ENCODE results near the gene CARD18.

Gene CARD18

GRCh38 chr11:105109321-105109720 is 30.2 kb downstream of the CARD18 start:
- no peaks in the 10 kb centered on the region for H3K4me1 ChIP-seq (ENCODE audit: control insufficient read depth, insufficient read depth, low read length)
- ChIA-PET POLR2A (no interaction called here), CTCF (interaction anchor here (0.6 kb wide), 1 partner anchor 1231 kb away, joined by 3 read pairs; no protein-coding TSS in a partner anchor)
- no peaks in the 10 kb centered on the region for H3K9me3 ChIP-seq (ENCODE audit: control insufficient read depth, insufficient read depth, low read depth, low read length)
- no peak for TF ChIP-seq ZNF184 (tag by site-specific recombination; IDR thresholded peaks at IDR 0.05)
- TF ChIP-seq ZNF747 (tag by site-specific recombination; IDR thresholded peaks at IDR 0.05): no peak
- TF ChIP-seq YY2 (tag by site-specific recombination; IDR thresholded peaks at IDR 0.05): no peak
- TF ChIP-seq AEBP2 (tag by site-specific recombination; IDR thresholded peaks at IDR 0.05; ENCODE audit: borderline replicate concordance): no peak
- TF ChIP-seq ZNF645 (tag by site-specific recombination; IDR thresholded peaks at IDR 0.05): no peak
- no peak overlapping the region for H3K4me3 ChIP-seq (ENCODE audit: low read depth, low read length)
- no peaks in the 10 kb centered on the region for H3K36me3 ChIP-seq (ENCODE audit: control insufficient read depth in 2 of 2, insufficient read depth in 1 of 2, low read length in 2 of 2)
- H3K27ac ChIP-seq (ENCODE audit: extremely low read depth, low read depth, low read length): no peak overlapping the region

- TF ChIP-seq ZNF561 (tag by site-specific recombination; IDR thresholded peaks at IDR 0.05; ENCODE audit: borderline replicate concordance): no peak
- TF ChIP-seq ZNF549 (tag by site-specific recombination; IDR thresholded peaks at IDR 0.05): no peak
- no peak for TF ChIP-seq ZNF239 (tag by site-specific recombination; IDR thresholded peaks at IDR 0.05)
- TF ChIP-seq ZBTB21 (tag by site-specific recombination; IDR thresholded peaks at IDR 0.05): no peak
- no peak for TF ChIP-seq KLF10 (tag by site-specific recombination; IDR thresholded peaks at IDR 0.05)
- no peak for TF ChIP-seq TRIM28 (IDR thresholded peaks at IDR 0.05; ENCODE audit: borderline replicate concordance, low read length)
- TF ChIP-seq ZNF211 (tag by site-specific recombination; IDR thresholded peaks at IDR 0.05; ENCODE audit: low read depth): no peak
- TF ChIP-seq ZNF654 (tag by site-specific recombination; IDR thresholded peaks at IDR 0.05; ENCODE audit: low read depth): no peak
- TF ChIP-seq ZFP69B (tag by site-specific recombination; IDR thresholded peaks at IDR 0.05): no peak
- TF ChIP-seq ZNF639 (tag by site-specific recombination; IDR thresholded peaks at IDR 0.05): no peak
- TF ChIP-seq ZNF280C (tag by site-specific recombination; IDR thresholded peaks at IDR 0.05): no peak
- TF ChIP-seq ZNF658 (tag by site-specific recombination; IDR thresholded peaks at IDR 0.05): no peak
- no peak for TF ChIP-seq ZNF174 (tag by site-specific recombination; IDR thresholded peaks at IDR 0.05)
- no peak for TF ChIP-seq ZFP3 (tag by site-specific recombination; IDR thresholded peaks at IDR 0.05; ENCODE audit: low read depth)
- no peak for TF ChIP-seq ZSCAN4 (tag by site-specific recombination; IDR thresholded peaks at IDR 0.05)
- TF ChIP-seq ZNF449 (tag by site-specific recombination; IDR thresholded peaks at IDR 0.05): no peak
- TF ChIP-seq ZNF121 (tag by site-specific recombination; IDR thresholded peaks at IDR 0.05): no peak
- no peak for TF ChIP-seq ZFHX2 (tag by site-specific recombination; conservative IDR thresholded peaks at IDR 0.05)
- TF ChIP-seq ZNF626 (tag by site-specific recombination; IDR thresholded peaks at IDR 0.05): no peak
- TF ChIP-seq ZNF610 (tag by site-specific recombination; IDR thresholded peaks at IDR 0.05; ENCODE audit: borderline replicate concordance): no peak
Measured at GRCh38 chr11:105108247-105108646, 31.3 kb downstream of the CARD18 start.

More at GRCh38 chr11:105108247-105108646, 31.3 kb downstream of the CARD18 start:
- H3K9me3 ChIP-seq (ENCODE audit: control insufficient read depth, insufficient read depth, low read depth, low read length): no peaks in the 10 kb centered on the region
- CTCF ChIA-PET: no interaction called here
- H3K27ac ChIP-seq (ENCODE audit: extremely low read depth, low read depth, low read length): no peak overlapping the region
- H3K36me3 ChIP-seq (ENCODE audit: control insufficient read depth in 2 of 2, insufficient read depth in 1 of 2, low read length in 2 of 2): no peaks in the 10 kb centered on the region
- no peak overlapping the region for H3K4me3 ChIP-seq (ENCODE audit: low read depth, low read length)
- POLR2A ChIA-PET: no interaction called here
- no peaks in the 10 kb centered on the region for H3K4me1 ChIP-seq (ENCODE audit: control insufficient read depth, insufficient read depth, low read length)

Measured in HEK293 (cell line).